Measurements from ENCODE around the gene DAPK1.

The DAPK1 gene

GRCh38 chr9:87659534-87660419 is 162.1 kb downstream of the DAPK1 start:
- in situ Hi-C loops (cut with HindIII; ENCODE audit: low sequenced_read_pairs) = loop anchor here (5.0 to 10.0 kb wide), 2 partner anchors 48 to 325 kb away; no protein-coding TSS in a partner anchor

DNA sequence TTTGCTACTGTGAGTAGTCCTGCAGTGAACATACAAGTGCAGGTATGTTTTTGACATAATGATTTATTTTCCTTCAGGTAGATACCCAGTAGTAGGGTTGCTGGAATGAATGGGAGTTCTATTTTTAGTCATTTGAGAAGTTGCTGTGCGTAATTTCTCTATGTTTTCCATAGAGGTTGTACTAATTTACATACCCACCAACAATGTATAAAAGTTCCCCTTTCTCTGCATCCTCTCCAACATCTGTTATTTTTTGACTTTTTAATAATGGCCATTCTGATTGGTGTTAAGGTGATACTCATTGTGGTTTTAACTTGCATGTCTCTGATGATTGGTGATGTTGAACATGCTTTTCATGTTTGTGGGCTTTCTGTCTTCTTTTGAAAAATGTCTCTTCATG is 163.6 kb downstream of the DAPK1 start:
- in situ Hi-C loops (cut with HindIII; ENCODE audit: low sequenced_read_pairs) = loop anchor here (5.0 to 10.0 kb wide), 2 partner anchors 46 to 326 kb away; no protein-coding TSS in a partner anchor

DNA sequence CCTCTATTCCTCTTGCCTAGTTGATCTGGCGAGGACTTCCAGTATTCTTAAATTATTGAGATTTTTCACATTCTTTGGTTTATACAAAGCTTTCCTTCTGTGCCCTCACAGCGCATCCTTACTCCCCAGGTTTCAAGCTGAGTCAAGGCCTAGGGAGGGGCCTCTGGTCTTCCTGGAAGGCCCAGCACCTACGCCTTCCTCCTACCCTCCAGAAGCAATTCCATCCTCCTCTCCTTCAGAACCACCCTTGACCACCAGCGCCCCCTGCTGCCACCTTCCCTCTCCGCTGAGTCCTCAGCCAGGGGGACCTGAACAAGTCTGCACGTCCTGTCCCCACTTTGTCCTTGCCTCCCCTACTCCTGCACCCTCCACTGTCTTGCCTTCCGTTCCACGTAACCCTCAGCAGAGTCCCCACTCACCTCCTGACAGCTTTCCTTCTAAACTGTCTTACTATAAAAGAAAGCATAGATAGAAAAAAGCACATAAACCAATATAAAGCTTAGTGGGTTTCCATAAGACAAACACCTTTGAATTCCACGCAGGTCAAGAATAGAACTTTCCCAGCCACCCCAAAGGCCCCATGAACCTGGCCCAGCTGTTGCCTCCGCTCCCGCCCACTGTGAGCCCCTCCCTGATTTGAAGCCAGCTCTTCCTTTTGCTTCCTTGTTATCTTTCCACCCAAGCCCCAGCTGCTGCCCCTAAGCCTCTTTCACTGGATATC is 165.3 kb downstream of the DAPK1 start:
- in situ Hi-C loops (cut with HindIII; ENCODE audit: low sequenced_read_pairs) = loop anchor here (5.0 to 10.0 kb wide), 2 partner anchors 44 to 328 kb away; no protein-coding TSS in a partner anchor

DNA sequence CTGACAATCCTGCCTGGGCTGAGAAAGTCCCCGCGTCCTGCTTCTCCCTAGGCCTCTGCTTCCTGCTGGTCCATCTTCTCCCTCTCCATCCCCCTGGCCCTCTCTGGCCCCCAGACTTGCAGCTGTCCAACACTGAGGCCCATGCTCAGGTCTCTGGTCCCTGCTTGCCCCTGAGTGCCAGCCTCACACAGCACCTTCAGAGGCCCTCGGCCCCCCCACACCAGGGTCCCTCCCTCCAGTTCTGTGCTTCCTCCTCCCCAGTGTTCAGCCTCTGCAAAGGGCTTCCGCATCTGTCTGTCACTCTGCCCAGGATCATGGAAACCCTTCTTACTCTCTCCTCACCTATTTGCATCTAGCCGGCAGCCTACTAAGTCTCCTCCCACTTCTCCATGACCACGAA is 165.9 kb downstream of the DAPK1 start:
- in situ Hi-C loops (cut with HindIII; ENCODE audit: low sequenced_read_pairs) = loop anchor here (5.0 to 10.0 kb wide), 2 partner anchors 44 to 329 kb away; no protein-coding TSS in a partner anchor

GRCh38 chr9:87664153-87665060 is 166.7 kb downstream of the DAPK1 start:
- in situ Hi-C loops (cut with HindIII; ENCODE audit: low sequenced_read_pairs) = loop anchor here (5.0 to 10.0 kb wide), 2 partner anchors 43 to 330 kb away; no protein-coding TSS in a partner anchor

GRCh38 chr9:87665505-87665904 is 167.8 kb downstream of the DAPK1 start:
- in situ Hi-C loops (cut with HindIII; ENCODE audit: low sequenced_read_pairs) = loop anchor here (10.0 kb wide), 1 partner anchor 331 kb away; no protein-coding TSS in a partner anchor

GRCh38 chr9:87667164-87667738 is 169.6 kb downstream of the DAPK1 start:
- in situ Hi-C loops (cut with HindIII; ENCODE audit: low sequenced_read_pairs) = loop anchor here (10.0 kb wide), 1 partner anchor 332 kb away; no protein-coding TSS in a partner anchor

DNA sequence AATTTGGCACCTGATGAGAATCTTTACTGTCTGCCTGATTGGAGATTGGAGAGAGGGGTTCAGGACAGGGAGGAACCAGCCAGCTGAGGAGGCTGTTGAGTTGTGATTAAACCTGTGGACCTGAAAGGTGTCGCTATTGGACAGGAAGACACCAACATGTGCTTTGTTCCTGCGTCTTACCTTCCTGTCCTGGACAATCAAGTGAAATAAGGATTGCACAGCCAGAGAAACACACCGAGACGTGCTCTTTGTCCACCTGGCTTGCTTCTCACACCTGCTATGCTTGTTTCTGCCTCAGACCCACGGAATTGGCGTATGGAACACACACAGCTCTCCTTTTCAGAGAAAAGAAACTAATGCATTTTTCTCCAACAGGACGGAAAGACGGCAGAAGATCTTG is 170.6 kb downstream of the DAPK1 start:
- in situ Hi-C loops (cut with HindIII; ENCODE audit: low sequenced_read_pairs) = loop anchor here (10.0 kb wide), 1 partner anchor 333 kb away; no protein-coding TSS in a partner anchor

- in situ Hi-C loops (cut with HindIII; ENCODE audit: low sequenced_read_pairs) = loop anchor here (10.0 kb wide), 1 partner anchor 334 kb away; no protein-coding TSS in a partner anchor
Measured at GRCh38 chr9:87668722-87669121, 171.1 kb downstream of the DAPK1 start.

DNA sequence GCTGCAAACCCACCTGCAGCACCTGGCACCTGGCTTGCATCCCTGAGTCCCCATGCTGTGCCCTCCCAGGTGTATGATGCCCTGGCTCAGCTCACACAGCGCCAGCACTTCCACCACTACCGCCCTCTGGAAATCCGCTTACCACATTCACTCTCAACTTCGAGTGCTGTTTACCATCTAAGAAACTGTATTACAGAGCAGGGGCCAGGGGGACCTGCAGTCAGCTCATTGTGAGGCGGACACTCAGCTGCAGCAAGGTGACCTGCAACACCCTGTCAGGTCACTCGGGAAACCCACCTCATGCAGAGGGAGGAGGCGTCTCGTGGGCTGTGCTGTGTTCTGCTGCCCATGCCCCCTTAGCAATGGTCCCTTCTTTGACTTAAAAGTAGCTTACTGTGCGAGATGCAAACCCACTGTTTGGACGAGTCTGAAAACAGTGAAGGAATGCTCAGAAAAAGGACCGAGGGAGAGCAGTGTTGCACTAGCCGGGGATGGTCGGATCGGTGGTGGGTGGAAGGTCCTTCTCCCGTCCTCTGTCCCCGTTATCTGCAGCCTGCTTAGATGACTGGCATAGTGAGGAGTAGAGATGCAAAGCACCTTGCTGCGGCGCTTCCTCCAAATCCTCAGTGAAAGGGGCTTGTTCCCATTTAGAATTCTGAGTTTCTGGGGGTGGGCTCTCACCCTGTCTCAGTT is 173.1 kb downstream of the DAPK1 start:
- in situ Hi-C loops (cut with HindIII; ENCODE audit: low sequenced_read_pairs) = no loop called here

DNA sequence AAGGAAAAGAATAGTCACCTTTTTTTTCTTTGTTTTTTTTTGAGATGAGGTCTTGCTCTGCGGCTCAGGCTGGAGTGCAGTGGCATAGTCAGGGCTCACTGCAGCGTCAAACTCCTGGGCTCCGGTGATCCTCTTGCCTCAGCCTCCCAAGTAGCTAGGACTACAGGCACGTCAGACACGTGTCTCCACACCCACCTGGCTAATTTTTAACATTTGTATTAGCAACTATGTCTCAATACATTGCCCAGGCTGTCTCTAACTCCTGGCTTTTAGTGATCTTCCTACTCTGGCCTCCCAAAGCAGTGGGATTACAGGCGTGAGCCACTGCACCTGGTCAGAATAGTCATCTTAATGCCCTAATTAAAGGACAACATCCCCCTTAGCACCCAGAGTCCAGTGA is 173.8 kb downstream of the DAPK1 start:
- in situ Hi-C loops (cut with HindIII; ENCODE audit: low sequenced_read_pairs) = no loop called here

GRCh38 chr9:87671925-87672324 is 174.3 kb downstream of the DAPK1 start:
- in situ Hi-C loops (cut with HindIII; ENCODE audit: low sequenced_read_pairs) = no loop called here

- in situ Hi-C loops (cut with HindIII; ENCODE audit: low sequenced_read_pairs) = no loop called here
Measured at GRCh38 chr9:87672586-87672985, 174.9 kb downstream of the DAPK1 start.

- in situ Hi-C loops (cut with HindIII; ENCODE audit: low sequenced_read_pairs) = no loop called here
Measured at GRCh38 chr9:87673446-87674120, 175.9 kb downstream of the DAPK1 start.

GRCh38 chr9:87674565-87675299 is 177.1 kb downstream of the DAPK1 start:
- in situ Hi-C loops (cut with HindIII; ENCODE audit: low sequenced_read_pairs) = no loop called here

DNA sequence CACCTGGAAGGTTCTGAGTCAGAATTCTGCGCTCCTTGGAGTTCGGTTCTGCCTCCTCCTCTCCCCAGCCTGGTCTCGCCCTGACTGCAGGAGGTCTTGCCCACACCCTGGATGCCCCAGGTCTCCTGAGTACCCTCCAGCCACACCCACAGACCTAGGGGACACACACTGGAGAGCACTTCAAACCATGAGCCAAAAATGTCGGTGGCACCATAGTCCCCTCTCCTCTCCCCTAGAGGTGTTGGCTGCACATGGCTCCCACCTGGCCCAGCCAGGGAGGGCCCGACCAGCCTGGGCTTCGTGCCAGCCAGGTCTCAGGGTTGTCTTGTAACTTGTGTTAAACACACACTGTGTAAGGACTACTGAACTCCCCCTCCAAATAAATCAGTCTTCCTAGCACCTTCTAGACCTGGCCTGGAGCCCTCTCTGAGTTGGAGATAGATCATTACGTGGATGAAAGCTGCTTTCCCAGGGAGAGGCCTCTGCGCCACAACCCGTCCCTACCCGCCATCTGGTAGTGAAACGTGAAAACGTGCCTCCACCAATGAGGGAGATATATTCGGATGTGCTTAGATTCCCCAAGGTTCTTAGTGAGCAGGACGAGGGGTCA is 178.3 kb downstream of the DAPK1 start:
- in situ Hi-C loops (cut with HindIII; ENCODE audit: low sequenced_read_pairs) = no loop called here

DNA sequence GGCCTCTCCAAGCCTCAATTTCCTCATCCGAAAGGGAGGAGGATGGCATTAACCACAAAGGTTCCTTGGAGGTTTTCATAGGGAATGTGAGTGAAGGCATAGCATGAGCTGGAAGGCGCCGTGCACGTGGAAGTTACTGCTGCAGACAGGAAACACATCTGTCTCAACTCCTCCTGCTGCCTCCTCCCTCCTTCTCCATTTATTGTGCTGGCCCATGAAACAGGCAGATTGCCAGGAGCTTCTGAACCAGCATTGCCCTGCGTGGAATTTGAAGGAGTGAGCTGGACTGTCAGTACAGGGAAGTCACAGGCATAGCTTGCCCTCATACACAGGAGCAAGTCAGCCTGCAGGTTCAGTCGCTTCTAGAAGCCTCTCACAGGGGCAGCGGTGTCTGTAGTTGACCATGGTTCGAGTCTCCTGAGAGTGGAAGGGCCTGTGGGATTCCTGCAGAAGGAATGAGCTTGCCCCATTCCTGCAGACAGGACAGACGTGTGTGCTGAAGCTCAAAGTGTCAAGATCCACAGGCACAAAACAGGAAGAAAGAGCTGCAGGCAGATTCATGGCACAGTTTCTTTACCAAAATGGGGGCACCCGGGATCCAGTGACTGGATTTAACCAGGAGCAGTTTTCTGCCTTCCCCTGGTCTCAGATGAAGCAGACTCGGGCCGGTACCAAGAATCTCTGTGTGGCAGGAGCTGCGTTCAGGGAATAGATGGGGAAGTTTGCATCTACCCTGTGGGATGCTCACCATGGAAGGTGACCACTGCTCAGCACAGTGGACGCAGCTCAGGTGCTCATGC is 179.5 kb downstream of the DAPK1 start:
- in situ Hi-C loops (cut with HindIII; ENCODE audit: low sequenced_read_pairs) = no loop called here

Measured in endothelial cell of hepatic sinusoid (primary cell).